ENCODE results near the gene AFDN. TPM values are rescaled to one million over a fixed set of nuclear protein-coding genes. Genes with fewer than 3 reads are reported as not detected.

Gene AFDN
- total and polyA plus RNA-seq, 2 of the 8 experiments (the other 6 are each of a cell fraction or from before 2014, with no cell fraction given), result 53.4 to 192 TPM

DNA sequence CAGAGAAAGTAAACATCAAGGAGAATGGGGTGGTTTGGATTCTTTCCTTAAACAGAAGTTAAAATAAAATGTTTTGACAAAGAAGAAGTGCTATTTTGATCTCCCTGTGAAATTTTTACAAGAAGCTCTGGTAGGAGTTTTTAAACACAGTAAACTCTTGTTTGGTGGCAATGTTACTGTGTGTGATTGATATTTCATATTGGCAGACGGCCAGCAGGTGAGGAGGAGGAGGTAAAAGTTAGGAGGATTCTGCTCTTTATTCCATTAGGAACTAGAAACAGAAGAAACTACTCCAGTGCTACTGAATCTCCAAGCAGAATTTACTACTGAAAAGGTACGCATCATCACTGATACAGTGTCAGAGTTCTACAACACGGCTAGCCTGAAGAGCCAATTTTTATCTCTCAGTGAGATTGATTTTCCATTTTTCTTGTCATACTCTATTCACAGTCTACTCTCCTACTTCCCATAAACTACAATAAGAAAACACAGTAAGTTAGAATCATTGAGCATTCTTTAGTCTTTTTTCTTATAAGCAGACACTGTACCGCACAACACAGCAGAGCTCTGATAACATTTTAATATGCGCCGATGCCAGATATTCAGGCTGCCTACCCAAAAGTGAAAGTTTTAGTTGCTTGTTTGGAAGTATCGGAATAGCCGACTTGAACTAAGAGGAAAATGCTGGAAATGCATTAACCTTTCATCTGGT, 21.2 kb upstream of the AFDN start (continued):
- TF ChIP-seq HDAC6 (IDR thresholded peaks at IDR 0.05; ENCODE audit: low read depth, low read length) (no peak), GABPA (IDR thresholded peaks at IDR 0.05; ENCODE audit: borderline replicate concordance, insufficient read depth, low read length) (no peak), POU5F1 (IDR thresholded peaks at IDR 0.05; ENCODE audit: low read depth, low read length) (no peak)

All from H1 (cell line).